Measurements from ENCODE around the gene TEAD1.

- no peak for TF ChIP-seq CTCF (IDR thresholded peaks at IDR 0.05 in 4 of 5, conservative IDR thresholded peaks at IDR 0.05 in 1 of 5)
- no peak for TF ChIP-seq POLR2A (IDR thresholded peaks at IDR 0.05)
Observed at GRCh38 chr11:12704049-12704448, 29.8 kb downstream of the TEAD1 start.

Measured in gastrocnemius medialis (tissue), 4 donors.